Heart right ventricle (tissue), 16 donors: ENCODE data around the gene TNFRSF18. TPM values are rescaled to one million over a fixed set of nuclear protein-coding genes. Genes with fewer than 3 reads are reported as not detected.

Source experiments
- ATAC-seq, 8 donors: fragments of 200-7000 bp; cut with Tn5 transposase; one replicate each; pipeline ENCODE4 v1.9.1; 2020; ENCODE audit warnings: mild to moderate bottlenecking in 8 of 8, moderate library complexity in 8 of 8, moderate number of reproducible peaks in 1 of 8
- DNase-seq, 2 donors: peaks; one replicate each; pipeline ENCODE4 v3.0.0-alpha.2; 2020
- H3K27ac ChIP-seq, 10 donors: fragments of 200-600 bp; sonication (generic) in 2 of 10; one replicate each; pipeline versions ENCODE4 v1.5.0 to v1.8.0; 2020 to 2022; ENCODE audit warnings: mild to moderate bottlenecking in 3 of 10
- H3K27me3 ChIP-seq, 7 donors: fragments of 200-600 bp; one replicate each; pipeline ENCODE4 v1.8.0; 2021 to 2022; ENCODE audit warnings: mild to moderate bottlenecking in 2 of 7
- H3K36me3 ChIP-seq, 9 donors: fragments of 200-600 bp; sonication (generic) in 1 of 9; one replicate each; pipeline versions ENCODE4 v1.5.0 to v1.8.0; 2020 to 2022; ENCODE audit warnings: mild to moderate bottlenecking in 2 of 9
- H3K4me1 ChIP-seq, 9 donors: fragments of 200-600 bp; sonication (generic) in 1 of 9; one replicate each; pipeline versions ENCODE4 v1.5.0 to v1.8.0; 2020 to 2022; ENCODE audit warnings: mild to moderate bottlenecking in 4 of 9
- H3K4me3 ChIP-seq, 10 donors: fragments of 200-600 bp; sonication (generic) in 2 of 10; one replicate each; pipeline versions ENCODE4 v1.5.0 to v1.8.0; 2020 to 2022; ENCODE audit warnings: mild to moderate bottlenecking in 7 of 10, moderate library complexity in 2 of 10
- H3K9me3 ChIP-seq, 11 donors: fragments of 200-600 bp in 10 of 11; sonication (generic) in 2 of 11; one replicate each; pipeline versions ENCODE4 v1.5.0 to v1.8.0; 2013 to 2022; ENCODE audit warnings: mild to moderate bottlenecking in 2 of 11, control low read depth in 1 of 11, moderate library complexity in 1 of 11
- WGBS, 2 donors: extraction: QIAGEN DNeasy Blood & Tissue Kit; methylation state at CpG; one replicate each; pipeline ENCODE4 v1.1.7; 2013; ENCODE audit warnings: inconsistent platforms in 1 of 2; 5-methylcytosine and 5-hydroxymethylcytosine counted together
- intact Hi-C, 10 donors: fragments of 100-400 bp; cut with DNase I; formaldehyde crosslinking; loops; one replicate each; pipeline versions ENCODE4 v1.11.1 to v1.14.2; 2022
- polyA plus RNA-seq, 2 donors: library from polyadenylated mRNA; stranded (reverse); fragments of 200-250 nt; gene quantifications; one replicate each; pipeline ENCODE4 v1.2.3, GENCODE V29; 2013
- total RNA-seq, 10 donors: library from RNA; stranded (reverse); fragmentation: NEBNext Ultra II Directional in 3 of 10; extraction: Animal tissue kit (Norgen Biotek cat#: 25700) in 3 of 10; gene quantifications; one replicate each; pipeline versions ENCODE4 v1.2.1 to v1.2.4, GENCODE V29; 2021 to 2023
- TF ChIP-seq, protein P1 (sequence below), 9 donors: fragments of 200-600 bp; sonication (generic) in 2 of 9; IDR thresholded peaks; one replicate each; pipeline versions ENCODE4 v1.5.0 to v1.8.0; 2021 to 2022; ENCODE audit warnings: antibody characterized with exemption in 9 of 9, mild to moderate bottlenecking in 5 of 9, moderate library complexity in 1 of 9
- donor health status: Arrhythmogenic right ventricular cardiomyopathy.
- donor health status: ischemic (EF 13 %, LVEDD 7.1; RV severe dilation, severe dysfunction).
- donor health status: healthy with polysubstance abuse.
- donor health status: DM: no; HTN: yes; CAD: no.
- donor health status: DM: no; HTN: no; CAD: no.
- donor health status: ischemic (EF 25% LVEDD 6.9; RV normal size, moderate dysfunction).
- donor health status: ischemic (EF 25% LVEDD 5.7; RV mildly dilated, moderate dysfunction).
- donor health status: healthy.
- donor health status: DM: yes; HTN: yes; CAD: no.
- donor health status: Ischemic cardiomyopathy.
- donor health status: ischemic (EF 35%, LVEDD 5.7; RV mildly dilated, moderate dysfunction).
- donor health status: nonischemic (EF 11% LVEDD 7.7; RV severe dilation, severe dysfunction).
- donor health status: DM: yes; HTN: yes; CAD: no.
- donor health status: PGD.
- donor health status: ischemic (EF 29% LVEDD 5.4; RV normal size, mild dysfunction).
- donor health status: nonischemic (EF 23%, LVEDD 6.1; RV moderate dilation, normal function).

Gene TNFRSF18
- total and polyA plus RNA-seq, 12 donors: 0.26 to 1.7 (median 0.38) TPM; not detected in 8

DNA sequence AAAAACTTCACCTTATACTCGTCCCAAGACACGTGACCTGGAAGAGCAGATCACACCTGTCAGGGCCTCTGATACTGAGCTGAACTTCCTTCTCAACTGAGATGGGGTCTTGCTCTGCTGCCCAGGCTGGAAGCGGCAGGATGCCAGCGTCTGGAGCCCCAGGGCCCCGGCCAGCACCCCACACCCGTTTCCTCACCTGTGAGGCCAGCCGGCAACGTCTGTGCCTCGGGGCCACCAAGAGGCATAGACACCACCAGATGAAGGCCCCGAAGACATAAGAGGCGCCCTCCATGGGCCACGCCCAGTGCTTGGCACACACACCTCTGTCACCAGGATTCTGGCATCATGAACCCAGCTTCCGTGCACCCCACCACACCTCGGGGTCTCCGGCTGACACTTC lies 16.9 kb upstream of the TNFRSF18 start:
- intact Hi-C loops: no loop called here

DNA sequence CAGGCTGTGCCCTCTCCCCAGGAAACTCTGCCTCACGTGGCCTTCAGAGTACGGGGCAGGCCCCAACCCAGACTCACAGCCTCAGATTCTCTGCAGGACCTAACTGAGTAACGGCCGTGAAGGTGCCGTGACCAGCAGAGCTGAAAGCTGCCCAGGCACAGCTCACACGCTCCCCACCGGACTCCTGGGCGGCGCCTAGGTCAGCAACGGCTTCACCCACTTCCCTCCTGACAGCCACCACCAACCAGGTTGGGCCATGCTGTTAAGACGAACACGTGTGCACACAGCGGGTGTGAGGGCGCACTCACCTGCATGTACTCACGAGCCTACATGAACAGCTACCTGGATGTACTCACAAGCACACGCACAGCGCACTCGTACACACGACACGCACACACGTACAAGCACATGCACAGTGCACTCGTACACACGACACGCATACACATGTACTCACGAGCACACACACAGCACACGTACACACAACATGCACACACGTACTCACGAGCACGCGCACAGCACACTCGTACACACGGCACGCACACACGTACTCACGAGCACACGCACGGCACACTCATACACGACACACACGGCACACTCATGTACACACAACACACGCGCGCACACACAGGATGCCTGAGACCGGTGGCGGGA lies 16.3 kb upstream of the TNFRSF18 start:
- WGBS, 2 donors: 93% methylated on average over 44 of the region's 44 CpGs
- ATAC-seq: no peak

More for the DNA sequence above, 16.9 kb upstream of the TNFRSF18 start:
- ATAC-seq (no peak), DNase-seq (no peak)
- H3K4me1 ChIP-seq: peaks cover 0 to 20% (median 5%) of the 10 kb centered on the region in 9 donors
- TF ChIP-seq, protein P1, sequence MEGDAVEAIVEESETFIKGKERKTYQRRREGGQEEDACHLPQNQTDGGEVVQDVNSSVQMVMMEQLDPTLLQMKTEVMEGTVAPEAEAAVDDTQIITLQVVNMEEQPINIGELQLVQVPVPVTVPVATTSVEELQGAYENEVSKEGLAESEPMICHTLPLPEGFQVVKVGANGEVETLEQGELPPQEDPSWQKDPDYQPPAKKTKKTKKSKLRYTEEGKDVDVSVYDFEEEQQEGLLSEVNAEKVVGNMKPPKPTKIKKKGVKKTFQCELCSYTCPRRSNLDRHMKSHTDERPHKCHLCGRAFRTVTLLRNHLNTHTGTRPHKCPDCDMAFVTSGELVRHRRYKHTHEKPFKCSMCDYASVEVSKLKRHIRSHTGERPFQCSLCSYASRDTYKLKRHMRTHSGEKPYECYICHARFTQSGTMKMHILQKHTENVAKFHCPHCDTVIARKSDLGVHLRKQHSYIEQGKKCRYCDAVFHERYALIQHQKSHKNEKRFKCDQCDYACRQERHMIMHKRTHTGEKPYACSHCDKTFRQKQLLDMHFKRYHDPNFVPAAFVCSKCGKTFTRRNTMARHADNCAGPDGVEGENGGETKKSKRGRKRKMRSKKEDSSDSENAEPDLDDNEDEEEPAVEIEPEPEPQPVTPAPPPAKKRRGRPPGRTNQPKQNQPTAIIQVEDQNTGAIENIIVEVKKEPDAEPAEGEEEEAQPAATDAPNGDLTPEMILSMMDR (IDR thresholded peaks at IDR 0.05): no peak
- H3K9me3 ChIP-seq: no peaks in the 10 kb centered on the region
- 96 to 97% methylated on average over 15 of the region's 15 CpGs for WGBS, 2 donors
- H3K27ac ChIP-seq: no peak overlapping the region
- peaks cover 0 to 99% (median 56%) of the 10 kb centered on the region in 9 donors for H3K36me3 ChIP-seq
- no peaks in the 10 kb centered on the region for H3K27me3 ChIP-seq
- no peak overlapping the region for H3K4me3 ChIP-seq

DNA sequence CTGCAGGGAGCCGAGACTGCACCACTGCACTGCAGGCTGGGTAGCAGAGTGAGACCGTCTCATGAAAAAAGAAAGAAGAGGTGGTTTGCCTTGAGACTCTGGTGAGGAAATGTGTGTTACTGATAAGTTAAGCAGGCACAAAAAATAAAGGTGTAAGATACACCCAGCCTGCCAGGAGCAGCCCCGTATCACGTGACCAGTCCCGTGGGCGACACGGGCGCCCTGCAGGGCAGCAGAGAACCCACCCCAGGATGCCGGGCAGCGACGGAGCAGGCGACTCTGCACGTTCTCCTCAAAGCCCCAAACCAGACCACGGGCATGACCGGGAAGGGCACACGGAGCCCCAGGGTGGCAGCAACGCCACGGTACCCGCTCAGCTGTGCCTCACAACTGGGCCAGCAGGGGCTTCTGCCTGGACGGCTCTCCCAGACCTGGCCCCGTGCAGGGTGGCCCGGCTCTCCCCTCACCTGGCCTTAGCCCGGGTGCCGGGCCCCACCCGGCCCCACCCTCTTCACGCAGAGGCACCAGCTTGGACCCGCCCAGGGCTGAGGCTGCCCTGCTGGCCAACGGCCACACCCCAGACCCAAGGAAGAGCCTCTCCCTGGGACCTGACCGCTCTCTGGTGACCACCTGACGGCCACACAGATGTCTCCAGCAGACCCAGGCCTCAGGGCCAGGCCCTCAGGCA lies 15.6 kb upstream of the TNFRSF18 start:
- WGBS, 2 donors: 85 to 86% methylated on average over 30 of the region's 30 CpGs
- DNase-seq: no peak
- H3K27ac ChIP-seq: no peak overlapping the region
- TF ChIP-seq, protein P1 (IDR thresholded peaks at IDR 0.05): no peak
- ATAC-seq: no peak
- intact Hi-C loops: no loop called here
- no peaks in the 10 kb centered on the region for H3K9me3 ChIP-seq
- H3K4me1 ChIP-seq: peaks cover 0 to 33% (median 6%) of the 10 kb centered on the region in 9 donors
- no peaks in the 10 kb centered on the region for H3K27me3 ChIP-seq
- H3K36me3 ChIP-seq: peaks cover 0 to 99% (median 56%) of the 10 kb centered on the region in 9 donors
- no peak overlapping the region for H3K4me3 ChIP-seq

More for the DNA sequence above, 16.3 kb upstream of the TNFRSF18 start:
- Histone ChIP-seq H3K9me3 (no peaks in the 10 kb centered on the region), H3K27me3 (no peaks in the 10 kb centered on the region), H3K27ac (no peak overlapping the region), H3K4me1 (peaks cover 0 to 26% (median 5%) of the 10 kb centered on the region in 9 donors), H3K4me3 (no peak overlapping the region), H3K36me3 (peaks cover 0 to 99% (median 56%) of the 10 kb centered on the region in 9 donors)
- intact Hi-C loops: no loop called here
- no peak for DNase-seq
- TF ChIP-seq, protein P1 (IDR thresholded peaks at IDR 0.05): no peak

DNA sequence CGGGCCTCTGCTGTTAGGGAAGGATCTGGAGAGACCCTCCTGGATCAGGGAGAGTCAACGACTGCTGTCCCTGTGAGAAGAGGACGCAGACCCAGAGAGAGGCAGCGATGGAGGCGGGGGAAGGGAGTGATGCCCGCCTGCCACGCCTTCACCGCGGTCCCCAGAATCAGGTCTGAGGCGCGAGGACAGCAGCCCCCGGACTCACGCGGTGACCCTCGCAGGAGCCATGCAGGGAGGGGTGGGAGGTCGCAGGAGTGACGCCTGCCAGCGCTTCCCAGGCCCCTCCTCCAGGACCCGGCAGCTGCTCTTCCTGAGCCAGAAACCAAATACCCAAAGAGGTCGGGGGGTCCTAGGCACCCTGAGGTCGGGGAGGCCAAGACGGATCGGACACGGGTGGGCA lies 13.8 kb upstream of the TNFRSF18 start:
- intact Hi-C loops: no loop called here
- ATAC-seq (no peak), DNase-seq (no peak)
- 85 to 89% methylated on average over 24 of the region's 24 CpGs for WGBS, 2 donors
- H3K4me1 ChIP-seq: peaks cover 0 to 35% (median 13%) of the 10 kb centered on the region in 9 donors
- no peaks in the 10 kb centered on the region for H3K9me3 ChIP-seq
- TF ChIP-seq, protein P1 (IDR thresholded peaks at IDR 0.05): no peak
- H3K36me3 ChIP-seq: peaks cover 0 to 100% (median 62%) of the 10 kb centered on the region in 9 donors
- no peak overlapping the region for H3K4me3 ChIP-seq
- no peaks in the 10 kb centered on the region for H3K27me3 ChIP-seq
- no peak overlapping the region for H3K27ac ChIP-seq
